ENCODE data around the gene DACH2. TPM values are rescaled to one million over a fixed set of nuclear protein-coding genes. Genes with fewer than 3 reads are reported as not detected.

Gene DACH2
- total and polyA plus RNA-seq, 4 donors, result 0.23 TPM; not detected in 3

DNA sequence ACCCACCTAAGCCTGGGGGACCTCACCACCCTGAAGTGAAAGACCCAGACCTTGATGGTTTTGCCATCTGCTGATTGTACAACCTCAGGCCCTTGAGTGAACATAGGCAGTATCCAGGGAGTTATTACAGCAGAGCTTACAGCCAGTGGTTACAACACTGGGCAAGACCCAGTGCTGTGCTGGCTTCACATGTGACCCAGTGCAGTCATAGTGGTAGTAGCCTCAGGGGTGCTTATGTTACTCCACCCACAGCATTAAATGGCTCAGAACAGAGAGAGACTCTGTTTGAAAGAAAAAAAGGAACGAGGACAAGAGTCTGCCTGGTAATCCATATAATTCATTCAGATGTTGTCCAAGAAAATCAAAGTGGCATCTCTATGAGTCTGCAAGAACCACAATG, 45.2 kb upstream of the DACH2 start:
- DNase-seq (ENCODE audit: low spot score), result no peak
- TF ChIP-seq RAD21 (IDR thresholded peaks at IDR 0.05), result no peak
- no peak for TF ChIP-seq GABPA (IDR thresholded peaks at IDR 0.05 in 1 of 2, conservative IDR thresholded peaks at IDR 0.05 in 1 of 2)
- TF ChIP-seq TAF1 (conservative IDR thresholded peaks at IDR 0.05), result no peak
- TF ChIP-seq, protein P1, sequence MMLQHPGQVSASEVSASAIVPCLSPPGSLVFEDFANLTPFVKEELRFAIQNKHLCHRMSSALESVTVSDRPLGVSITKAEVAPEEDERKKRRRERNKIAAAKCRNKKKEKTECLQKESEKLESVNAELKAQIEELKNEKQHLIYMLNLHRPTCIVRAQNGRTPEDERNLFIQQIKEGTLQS (IDR thresholded peaks at IDR 0.05), result no peak
- no peak for TF ChIP-seq SP1 (IDR thresholded peaks at IDR 0.05)
- TF ChIP-seq, protein P2, sequence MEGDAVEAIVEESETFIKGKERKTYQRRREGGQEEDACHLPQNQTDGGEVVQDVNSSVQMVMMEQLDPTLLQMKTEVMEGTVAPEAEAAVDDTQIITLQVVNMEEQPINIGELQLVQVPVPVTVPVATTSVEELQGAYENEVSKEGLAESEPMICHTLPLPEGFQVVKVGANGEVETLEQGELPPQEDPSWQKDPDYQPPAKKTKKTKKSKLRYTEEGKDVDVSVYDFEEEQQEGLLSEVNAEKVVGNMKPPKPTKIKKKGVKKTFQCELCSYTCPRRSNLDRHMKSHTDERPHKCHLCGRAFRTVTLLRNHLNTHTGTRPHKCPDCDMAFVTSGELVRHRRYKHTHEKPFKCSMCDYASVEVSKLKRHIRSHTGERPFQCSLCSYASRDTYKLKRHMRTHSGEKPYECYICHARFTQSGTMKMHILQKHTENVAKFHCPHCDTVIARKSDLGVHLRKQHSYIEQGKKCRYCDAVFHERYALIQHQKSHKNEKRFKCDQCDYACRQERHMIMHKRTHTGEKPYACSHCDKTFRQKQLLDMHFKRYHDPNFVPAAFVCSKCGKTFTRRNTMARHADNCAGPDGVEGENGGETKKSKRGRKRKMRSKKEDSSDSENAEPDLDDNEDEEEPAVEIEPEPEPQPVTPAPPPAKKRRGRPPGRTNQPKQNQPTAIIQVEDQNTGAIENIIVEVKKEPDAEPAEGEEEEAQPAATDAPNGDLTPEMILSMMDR (IDR thresholded peaks at IDR 0.05; ENCODE audit: low read depth, low read length, missing input control), result no peak
- no peak for TF ChIP-seq HNF4A (conservative IDR thresholded peaks at IDR 0.05)
- no peak for TF ChIP-seq RXRA (IDR thresholded peaks at IDR 0.05)
- TF ChIP-seq YY1 (IDR thresholded peaks at IDR 0.05), result no peak
- TF ChIP-seq REST (IDR thresholded peaks at IDR 0.05), result no peak
- TF ChIP-seq, protein P3, sequence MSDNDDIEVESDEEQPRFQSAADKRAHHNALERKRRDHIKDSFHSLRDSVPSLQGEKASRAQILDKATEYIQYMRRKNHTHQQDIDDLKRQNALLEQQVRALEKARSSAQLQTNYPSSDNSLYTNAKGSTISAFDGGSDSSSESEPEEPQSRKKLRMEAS (IDR thresholded peaks at IDR 0.05), result no peak
- TF ChIP-seq EGR1 (IDR thresholded peaks at IDR 0.05; ENCODE audit: low read depth in 2 of 2), result no peak
- TF ChIP-seq NR2F2 (IDR thresholded peaks at IDR 0.05), result no peak
- TF ChIP-seq, protein P4, sequence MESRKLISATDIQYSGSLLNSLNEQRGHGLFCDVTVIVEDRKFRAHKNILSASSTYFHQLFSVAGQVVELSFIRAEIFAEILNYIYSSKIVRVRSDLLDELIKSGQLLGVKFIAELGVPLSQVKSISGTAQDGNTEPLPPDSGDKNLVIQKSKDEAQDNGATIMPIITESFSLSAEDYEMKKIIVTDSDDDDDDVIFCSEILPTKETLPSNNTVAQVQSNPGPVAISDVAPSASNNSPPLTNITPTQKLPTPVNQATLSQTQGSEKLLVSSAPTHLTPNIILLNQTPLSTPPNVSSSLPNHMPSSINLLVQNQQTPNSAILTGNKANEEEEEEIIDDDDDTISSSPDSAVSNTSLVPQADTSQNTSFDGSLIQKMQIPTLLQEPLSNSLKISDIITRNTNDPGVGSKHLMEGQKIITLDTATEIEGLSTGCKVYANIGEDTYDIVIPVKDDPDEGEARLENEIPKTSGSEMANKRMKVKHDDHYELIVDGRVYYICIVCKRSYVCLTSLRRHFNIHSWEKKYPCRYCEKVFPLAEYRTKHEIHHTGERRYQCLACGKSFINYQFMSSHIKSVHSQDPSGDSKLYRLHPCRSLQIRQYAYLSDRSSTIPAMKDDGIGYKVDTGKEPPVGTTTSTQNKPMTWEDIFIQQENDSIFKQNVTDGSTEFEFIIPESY (IDR thresholded peaks at IDR 0.05), result no peak
- TF ChIP-seq HNF4G (IDR thresholded peaks at IDR 0.05), result no peak
- no peak for TF ChIP-seq JUND (IDR thresholded peaks at IDR 0.05)
- no peak for TF ChIP-seq FOXA1 (IDR thresholded peaks at IDR 0.05)
- TF ChIP-seq FOXA2 (IDR thresholded peaks at IDR 0.05), result no peak
- H3K9ac ChIP-seq (ENCODE audit: low read depth in 1 of 2, low read length in 2 of 2), result no peak overlapping the region
- H3K4me3 ChIP-seq (ENCODE audit: low read depth in 1 of 3, low read length in 3 of 3), result no peak overlapping the region
- no peak overlapping the region for H3K27ac ChIP-seq (ENCODE audit: low read depth in 1 of 2, low read length in 2 of 2)
- 77% methylated on average over 1 of the region's 1 CpG for WGBS
- no peaks in the 10 kb centered on the region for H3K4me1 ChIP-seq (ENCODE audit: control insufficient read depth in 4 of 4, insufficient read depth in 4 of 4, low read length in 3 of 4)
- H3K36me3 ChIP-seq (ENCODE audit: control insufficient read depth in 4 of 4, insufficient read depth in 3 of 4, low read depth in 1 of 4, low read length in 3 of 4), result no peaks in the 10 kb centered on the region
- no peaks in the 10 kb centered on the region for H3K27me3 ChIP-seq (ENCODE audit: control insufficient read depth in 4 of 4, insufficient read depth in 4 of 4, low read length in 3 of 4)
- H3K9me3 ChIP-seq (ENCODE audit: control insufficient read depth in 4 of 4, low read length in 3 of 4), result no peaks in the 10 kb centered on the region
